HG03045 (cell line): Measurements from ENCODE around the gene SPATA31A1.
"Not testable (repeated sequence)": the region's sequence is repeated elsewhere in the genome, so short reads cannot be mapped to it uniquely, and the experiment has no call there.

Source experiments
- ATAC-seq: cut with Tn5 transposase; IDR thresholded peaks from one replicate; pipeline ENCODE4 v1.9.1; 2021; ENCODE audit warnings: mild to moderate bottlenecking, moderate library complexity; ENCODE audit not compliant: unreplicated experiment

SPATA31A1 gene

GRCh38 chr9:39355369-39355768 lies at the start of gene SPATA31A1:
Gene SPATA31A1, plus strand, starts transcription at chr9:39355669. Its CDS starts 62 bp downstream, at chr9:39355731.
- ATAC-seq, result not testable (repeated sequence)

- ATAC-seq, result not testable (repeated sequence)
Measured at GRCh38 chr9:39407261-39408204, 52.1 kb downstream of the SPATA31A1 start.

- ATAC-seq, result not testable (repeated sequence)
Measured at GRCh38 chr9:39411254-39411940, 55.9 kb downstream of the SPATA31A1 start.
